ENCODE measurements around the gene TEK.

The TEK gene

DNA sequence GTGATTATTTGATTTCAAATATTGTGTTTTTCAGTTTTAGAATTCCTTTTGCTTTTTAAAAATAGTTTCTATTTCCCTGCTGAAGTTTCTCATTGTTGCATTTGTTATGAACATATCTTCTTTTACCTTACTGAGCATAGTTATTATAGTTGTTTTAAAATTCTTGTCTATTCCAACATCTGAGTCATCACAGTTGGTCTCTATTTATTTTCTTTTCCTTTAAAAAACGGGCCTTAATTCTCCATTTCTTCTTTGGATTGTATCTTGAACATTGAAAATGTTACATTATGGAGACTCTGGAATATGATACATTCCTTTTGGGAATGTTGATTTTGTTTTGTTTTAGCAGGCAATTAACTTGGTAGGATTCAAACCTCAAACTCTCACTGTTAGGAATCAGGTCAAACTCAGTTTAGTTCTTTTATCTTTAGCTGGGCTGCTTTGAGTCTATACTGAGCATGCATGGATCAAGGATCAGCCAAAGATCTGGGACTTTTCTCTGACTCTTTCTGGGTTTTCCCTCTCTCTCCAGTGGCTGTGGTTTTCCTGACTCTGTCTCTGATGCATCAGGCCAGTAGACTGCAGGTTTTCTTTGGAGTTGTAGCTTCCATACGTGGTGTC, 70.3 kb downstream of the TEK start:
- peak; percentile 20 for DNase-seq (ENCODE audit: low read depth, low spot score)

DNA sequence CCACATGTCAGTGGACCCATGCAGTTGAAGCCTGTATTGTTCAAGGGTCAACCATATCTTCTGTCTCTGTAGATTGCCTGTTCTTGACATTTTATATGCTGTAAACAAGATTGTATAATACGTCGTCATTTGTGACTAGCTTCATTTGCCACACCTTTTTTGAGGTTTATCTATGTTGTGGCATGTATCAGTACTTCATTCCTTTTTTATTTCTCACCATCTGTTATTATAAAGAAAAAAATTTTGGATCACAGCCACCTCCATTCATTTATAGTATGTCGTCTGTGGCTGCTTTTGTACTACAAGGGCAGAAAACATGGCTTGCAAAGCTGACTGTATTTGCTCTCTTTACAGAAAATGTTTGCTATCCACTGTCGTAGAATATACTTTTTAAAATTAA, 72.4 kb downstream of the TEK start:
- peak; percentile 27 for DNase-seq (ENCODE audit: low read depth, low spot score)

DNA sequence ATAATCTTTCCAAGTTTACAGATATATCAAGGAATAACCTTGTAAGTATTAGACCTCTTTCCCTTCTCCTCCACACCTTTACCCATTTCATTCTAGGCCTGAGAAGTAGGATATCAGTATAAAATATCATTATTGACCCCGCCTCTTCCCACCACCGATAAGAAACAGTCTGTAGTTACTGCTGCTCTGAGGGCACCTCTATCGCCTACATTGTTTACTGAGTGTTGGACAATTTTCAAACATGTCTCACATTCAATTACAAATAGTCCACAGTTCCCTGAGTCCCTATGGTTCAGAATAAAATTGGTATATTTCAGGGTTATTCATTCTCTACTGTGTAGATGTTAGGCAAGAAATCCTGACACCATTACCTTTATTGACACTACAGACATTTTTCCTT, 73.4 kb downstream of the TEK start:
- no peak for DNase-seq (ENCODE audit: low read depth, low spot score)

- DNase-seq (ENCODE audit: low read depth, low spot score), result peak; percentile 17
Observed at GRCh38 chr9:27183131-27183530, 74.1 kb downstream of the TEK start.

DNA sequence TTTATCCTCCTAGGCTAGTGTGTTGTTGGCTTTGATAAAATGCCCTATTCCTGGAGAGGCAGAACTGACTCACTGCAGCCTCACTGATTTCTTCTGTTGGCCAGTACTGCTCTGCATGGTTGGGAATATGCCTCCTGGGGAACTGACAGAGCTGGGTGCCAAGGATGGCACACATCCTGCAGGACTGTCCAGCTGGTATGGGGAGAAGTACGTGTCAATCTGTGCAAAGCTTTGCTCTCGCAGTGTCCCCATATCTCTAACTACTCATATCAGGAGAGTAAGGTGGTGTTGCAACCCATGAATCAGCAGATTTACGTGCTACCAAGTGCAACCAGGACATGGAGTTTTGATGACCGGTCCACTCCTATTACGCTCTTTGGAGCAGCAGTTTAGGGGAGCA, 74.7 kb downstream of the TEK start:
- no peak for DNase-seq (ENCODE audit: low read depth, low spot score)

- DNase-seq (ENCODE audit: low read depth, low spot score), result no peak
Observed at GRCh38 chr9:27184556-27185351, 75.7 kb downstream of the TEK start.

GRCh38 chr9:27188426-27188825, 79.4 kb downstream of the TEK start:
- DNase-seq (ENCODE audit: low read depth, low spot score), result no peak

DNA sequence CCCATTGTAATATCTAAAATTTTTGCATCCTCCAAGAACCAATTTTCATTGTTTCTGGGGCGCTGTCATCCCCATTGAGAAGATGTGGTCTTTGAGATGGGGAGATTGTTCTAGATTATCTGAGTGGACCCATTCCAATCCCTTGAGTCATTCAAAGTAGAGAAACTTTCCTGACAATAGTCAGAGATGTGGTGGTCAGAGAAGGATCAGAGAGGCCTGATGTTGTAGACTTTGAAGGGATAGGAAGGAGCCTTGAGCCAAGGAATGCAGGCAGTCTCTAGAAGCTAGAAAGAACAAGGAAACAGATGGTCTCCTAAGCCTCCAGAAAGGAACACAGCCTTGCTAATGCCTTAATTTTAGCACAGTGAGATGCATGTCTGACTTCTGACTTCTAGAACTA, 80.4 kb downstream of the TEK start:
- no peak for DNase-seq (ENCODE audit: low read depth, low spot score)

DNA sequence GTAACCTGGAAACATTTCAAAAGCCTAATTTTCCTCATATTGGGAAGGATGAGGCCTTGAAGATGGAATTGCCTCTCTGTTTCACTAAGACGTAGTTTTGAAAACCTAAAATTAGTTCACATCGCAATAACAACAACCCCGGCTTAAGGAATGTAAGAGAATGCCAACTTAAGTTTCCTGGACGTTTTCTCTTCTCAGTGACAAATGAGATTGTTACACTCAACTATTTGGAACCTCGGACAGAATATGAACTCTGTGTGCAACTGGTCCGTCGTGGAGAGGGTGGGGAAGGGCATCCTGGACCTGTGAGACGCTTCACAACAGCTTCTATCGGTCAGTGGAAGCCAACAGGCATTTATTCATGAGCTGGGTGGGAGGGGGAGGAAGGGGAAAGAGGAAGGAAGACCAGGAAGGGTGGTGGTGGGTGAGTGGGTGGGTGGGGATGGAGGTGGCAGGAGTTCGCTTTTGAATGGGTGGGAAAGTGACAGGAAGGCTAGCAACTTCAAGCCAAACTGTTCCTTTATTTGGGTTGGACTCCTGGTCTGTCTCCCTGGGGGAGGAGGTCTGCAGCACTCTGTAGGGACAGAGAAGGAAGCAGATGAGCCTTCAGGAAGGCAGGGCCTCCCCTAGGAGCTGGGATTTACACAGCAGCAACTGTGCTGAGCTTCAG, 83.4 kb downstream of the TEK start:
- peak; percentile 15 for DNase-seq (ENCODE audit: low read depth, low spot score)

- no peak for DNase-seq (ENCODE audit: low read depth, low spot score)
Observed at GRCh38 chr9:27193886-27194285, 84.9 kb downstream of the TEK start.

- peak; percentile 71 for DNase-seq (ENCODE audit: low read depth, low spot score)
Observed at GRCh38 chr9:27194401-27195091, 85.5 kb downstream of the TEK start.

DNA sequence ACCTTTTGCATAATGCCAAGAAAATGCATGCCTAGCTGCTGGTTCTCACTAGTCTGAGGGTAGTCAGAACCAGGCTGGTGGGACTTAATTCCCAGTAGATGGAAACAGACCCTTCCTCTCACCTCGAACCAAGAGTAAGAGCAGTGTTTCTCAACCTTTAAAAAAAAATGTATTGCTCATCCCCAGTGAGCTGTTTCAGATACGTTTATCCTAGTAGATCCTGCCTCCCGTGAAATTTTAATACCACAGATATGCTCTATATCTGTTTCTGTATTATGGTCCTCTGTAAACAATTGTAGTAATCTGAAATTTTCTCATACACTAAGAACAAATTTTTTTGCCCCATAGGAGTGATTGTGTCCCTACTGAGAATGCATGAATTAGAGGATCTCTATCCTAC, 86.2 kb downstream of the TEK start:
- no peak for DNase-seq (ENCODE audit: low read depth, low spot score)

GRCh38 chr9:27196383-27196782, 87.4 kb downstream of the TEK start:
- DNase-seq (ENCODE audit: low read depth, low spot score), result no peak

DNA sequence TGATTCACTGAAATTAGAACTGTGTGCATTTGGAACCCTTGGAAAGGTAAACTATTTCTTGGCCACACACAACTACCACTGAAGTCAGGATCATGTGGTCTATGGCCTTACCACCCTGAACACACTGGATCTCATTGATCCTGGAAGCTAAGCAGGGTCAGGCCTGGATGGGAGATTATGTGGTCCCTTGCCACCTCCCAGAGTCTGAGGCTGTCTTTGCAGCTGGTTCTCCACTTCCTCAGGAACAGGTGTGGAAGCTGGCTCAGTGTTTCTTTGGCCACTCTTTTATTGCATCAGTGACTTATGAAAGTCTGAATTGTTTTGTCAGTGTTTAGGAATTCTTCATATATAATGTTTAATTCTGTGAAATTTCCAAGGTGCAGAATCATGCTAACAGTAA, 89.2 kb downstream of the TEK start:
- no peak for DNase-seq (ENCODE audit: low read depth, low spot score)

GRCh38 chr9:27202056-27202455, 93.0 kb downstream of the TEK start:
- DNase-seq (ENCODE audit: low read depth, low spot score), result no peak

DNA sequence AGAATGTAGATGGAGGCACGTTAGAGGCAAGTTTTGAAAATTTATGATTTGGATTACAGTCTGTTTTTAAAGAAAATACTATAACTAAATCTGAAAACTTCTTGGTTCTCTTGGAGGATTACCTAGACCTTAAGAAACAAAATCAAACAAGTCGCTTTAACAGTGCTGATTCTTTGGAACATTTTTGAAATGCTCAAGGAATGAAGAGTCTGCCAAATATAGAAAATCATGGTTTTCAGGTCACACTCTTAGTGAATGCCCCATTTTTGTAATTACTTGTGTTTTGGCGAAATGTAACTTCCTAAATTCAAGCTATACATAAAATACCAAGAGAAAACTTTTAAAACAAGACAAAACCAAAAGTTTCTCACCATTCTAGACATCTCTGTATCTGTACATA, 94.8 kb downstream of the TEK start:
- DNase-seq (ENCODE audit: low read depth, low spot score), result peak; percentile 34

- DNase-seq (ENCODE audit: low read depth, low spot score), result peak; percentile 21
Observed at GRCh38 chr9:27204578-27204977, 95.6 kb downstream of the TEK start.

GRCh38 chr9:27205198-27205597, 96.2 kb downstream of the TEK start:
- no peak for DNase-seq (ENCODE audit: low read depth, low spot score)

DNA sequence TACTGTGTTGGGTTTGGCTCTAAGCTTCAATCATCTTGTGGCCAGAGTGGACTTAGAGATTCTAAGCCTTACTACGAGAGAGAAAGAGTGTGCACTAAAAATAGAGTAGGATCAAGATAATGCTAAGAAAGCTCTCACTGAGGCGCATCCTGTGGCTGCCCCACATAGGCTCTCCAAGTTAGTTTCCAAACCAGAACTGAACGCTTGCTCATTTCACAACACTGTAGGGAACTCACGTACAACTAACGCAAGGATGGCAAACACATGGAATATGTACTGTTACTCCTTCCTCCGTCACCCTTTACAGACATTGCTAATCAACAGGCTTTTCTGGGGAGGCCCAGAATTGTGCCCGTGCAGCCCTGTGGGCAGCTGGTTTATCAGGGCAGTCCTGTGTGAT, 97.0 kb downstream of the TEK start:
- no peak for DNase-seq (ENCODE audit: low read depth, low spot score)

DNA sequence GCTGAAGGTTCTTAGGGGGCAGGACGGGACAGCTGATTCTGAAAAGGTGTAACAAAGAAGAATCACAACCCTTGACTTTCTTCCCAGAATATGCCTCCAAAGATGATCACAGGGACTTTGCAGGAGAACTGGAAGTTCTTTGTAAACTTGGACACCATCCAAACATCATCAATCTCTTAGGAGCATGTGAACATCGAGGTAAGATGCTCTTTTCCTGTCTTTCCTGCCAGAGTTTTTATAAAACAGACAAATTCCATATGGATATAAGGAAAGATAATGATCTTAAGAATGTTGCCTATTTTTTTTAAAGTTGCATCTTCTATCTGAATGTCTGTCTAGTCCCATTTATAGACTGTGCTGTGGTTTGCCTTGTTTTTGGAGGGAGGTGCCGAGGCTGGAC, 100.0 kb downstream of the TEK start:
- no peak for DNase-seq (ENCODE audit: low read depth, low spot score)

- DNase-seq (ENCODE audit: low read depth, low spot score), result no peak
Observed at GRCh38 chr9:27210588-27210987, 101.6 kb downstream of the TEK start.

GRCh38 chr9:27212191-27212590, 103.2 kb downstream of the TEK start:
- peak; percentile 32 for DNase-seq (ENCODE audit: low read depth, low spot score)
